ENCODE measurements around the gene ITGA6. TPM values are rescaled to one million over a fixed set of nuclear protein-coding genes. Genes with fewer than 3 reads are reported as not detected.

The ITGA6 gene
- total RNA-seq, 2 experiments from 2014 or later, result 5.2 to 5.7 TPM

- CTCF ChIA-PET, result interaction anchor here (0.7 to 2.7 kb wide), 3 partner anchors 10 to 262 kb away, joined by 3 to 14 read pairs (median 3); partner anchors contain the start of gene ITGA6
- POLR2A ChIA-PET, result interaction anchor here (1.3 to 1.9 kb wide), 2 partner anchors 9 kb away, joined by 3 to 11 read pairs; partner anchors contain the start of gene ITGA6
These were observed 9.5 kb downstream of the ITGA6 start for GRCh38 chr2:172436889-172437288.

GRCh38 chr2:172437419-172438341 is 10.3 kb downstream of the ITGA6 start:
- POLR2A ChIA-PET, result interaction anchor here (1.1 to 1.9 kb wide), 3 partner anchors 10 to 24 kb away, joined by 4 to 11 read pairs (median 4); partner anchors contain the start of gene ITGA6
- CTCF ChIA-PET, result interaction anchor here (0.7 to 2.7 kb wide), 5 partner anchors 8 to 263 kb away, joined by 3 to 14 read pairs (median 3); no protein-coding TSS in a partner anchor

- ChIA-PET CTCF (interaction anchor here (0.6 to 4.3 kb wide), 6 partner anchors 8 to 23 kb away, joined by 3 to 26 read pairs (median 4); no protein-coding TSS in a partner anchor), POLR2A (interaction anchor here (1.1 to 1.9 kb wide), 3 partner anchors 11 to 23 kb away, joined by 4 to 11 read pairs (median 4); partner anchors contain the start of gene ITGA6)
These were observed 11.5 kb downstream of the ITGA6 start for GRCh38 chr2:172438741-172439508.

GRCh38 chr2:172439509-172439860 is 12.1 kb downstream of the ITGA6 start:
- ChIA-PET POLR2A (no interaction called here), CTCF (interaction anchor here (0.8 to 4.3 kb wide), 3 partner anchors 8 to 22 kb away, joined by 3 to 26 read pairs (median 4); no protein-coding TSS in a partner anchor)

GRCh38 chr2:172439911-172440310 is 12.5 kb downstream of the ITGA6 start:
- ChIA-PET POLR2A (no interaction called here), CTCF (interaction anchor here (4.3 kb wide), 1 partner anchor 22 kb away, joined by 26 read pairs; no protein-coding TSS in a partner anchor)

- ChIA-PET POLR2A (interaction anchor here (0.6 kb wide), 1 partner anchor 19 kb away, joined by 6 read pairs; no protein-coding TSS in a partner anchor), CTCF (interaction anchor here (1.2 to 4.3 kb wide), 3 partner anchors 12 to 21 kb away, joined by 3 to 26 read pairs (median 12); partner anchors contain the start of gene ITGA6)
These were observed 13.4 kb downstream of the ITGA6 start for GRCh38 chr2:172440795-172441194.

- POLR2A ChIA-PET, result interaction anchor here (0.5 to 1.1 kb wide), 2 partner anchors 8 to 16 kb away, joined by 3 read pairs; no protein-coding TSS in a partner anchor
- CTCF ChIA-PET, result interaction anchor here (2.4 to 4.3 kb wide), 2 partner anchors 15 to 20 kb away, joined by 12 to 26 read pairs; partner anchors contain the start of gene ITGA6
These were observed 14.9 kb downstream of the ITGA6 start for GRCh38 chr2:172442072-172442895.

- POLR2A ChIA-PET, result no interaction called here
These were observed 18.5 kb downstream of the ITGA6 start for GRCh38 chr2:172445851-172446250.

GRCh38 chr2:172446474-172447063 is 19.2 kb downstream of the ITGA6 start:
- CTCF ChIA-PET, result interaction anchor here (2.2 kb wide), 1 partner anchor 15 kb away, joined by 11 read pairs; no protein-coding TSS in a partner anchor
- POLR2A ChIA-PET, result no interaction called here

More at GRCh38 chr2:172445851-172446250, 18.5 kb downstream of the ITGA6 start:
- CTCF ChIA-PET, result interaction anchor here (1.3 to 2.2 kb wide), 2 partner anchors 16 to 17 kb away, joined by 5 to 11 read pairs; no protein-coding TSS in a partner anchor

GRCh38 chr2:172447811-172448493 is 20.6 kb downstream of the ITGA6 start:
- POLR2A ChIA-PET, result no interaction called here
- CTCF ChIA-PET, result no interaction called here

- POLR2A ChIA-PET, result interaction anchor here (0.6 kb wide), 1 partner anchor 47 kb away, joined by 3 read pairs; no protein-coding TSS in a partner anchor
- CTCF ChIA-PET, result interaction anchor here (1.9 kb wide), 1 partner anchor 14 kb away, joined by 8 read pairs; no protein-coding TSS in a partner anchor
These were observed 21.3 kb downstream of the ITGA6 start for GRCh38 chr2:172448544-172449267.

- ChIA-PET POLR2A (interaction anchor here (1.7 kb wide), 1 partner anchor 8 kb away, joined by 3 read pairs; no protein-coding TSS in a partner anchor), CTCF (interaction anchor here (1.9 kb wide), 1 partner anchor 12 kb away, joined by 8 read pairs; no protein-coding TSS in a partner anchor)
These were observed 22.6 kb downstream of the ITGA6 start for GRCh38 chr2:172449911-172450550.

GRCh38 chr2:172451923-172452322 is 24.5 kb downstream of the ITGA6 start:
- POLR2A ChIA-PET, result no interaction called here
- CTCF ChIA-PET, result interaction anchor here (0.9 to 1.7 kb wide), 3 partner anchors 10 to 14 kb away, joined by 3 to 7 read pairs (median 7); no protein-coding TSS in a partner anchor

GRCh38 chr2:172452845-172453244 is 25.5 kb downstream of the ITGA6 start:
- POLR2A ChIA-PET, result no interaction called here
- CTCF ChIA-PET, result interaction anchor here (1.5 to 1.7 kb wide), 2 partner anchors 9 to 13 kb away, joined by 7 read pairs; no protein-coding TSS in a partner anchor

GRCh38 chr2:172454404-172455120 is 27.2 kb downstream of the ITGA6 start:
- ChIA-PET POLR2A (no interaction called here), CTCF (interaction anchor here (0.7 to 1.1 kb wide), 3 partner anchors 12 to 50 kb away, joined by 3 read pairs; partner anchors contain the start of gene ITGA6)

Data from activated CD8-positive, alpha-beta memory T cell treated with anti-CD3 and anti-CD28 coated beads for 36 hours (primary cell).